ENCODE measurements around the gene RPS6KC1. TPM values are rescaled to one million over a fixed set of nuclear protein-coding genes. Genes with fewer than 3 reads are reported as not detected.

Gene RPS6KC1
- total RNA-seq, 1 donor from 2014 or later = 9.3 TPM

GRCh38 chr1:213250446-213250845, 199.4 kb downstream of the RPS6KC1 start:
- intact Hi-C loops (cut with micrococcal nuclease) = no loop called here

GRCh38 chr1:213251972-213252371, 200.9 kb downstream of the RPS6KC1 start:
- intact Hi-C loops (cut with micrococcal nuclease) = no loop called here
- H3K4me1 ChIP-seq = peaks cover 4% of the 10 kb centered on the region
- TF ChIP-seq, protein P1, sequence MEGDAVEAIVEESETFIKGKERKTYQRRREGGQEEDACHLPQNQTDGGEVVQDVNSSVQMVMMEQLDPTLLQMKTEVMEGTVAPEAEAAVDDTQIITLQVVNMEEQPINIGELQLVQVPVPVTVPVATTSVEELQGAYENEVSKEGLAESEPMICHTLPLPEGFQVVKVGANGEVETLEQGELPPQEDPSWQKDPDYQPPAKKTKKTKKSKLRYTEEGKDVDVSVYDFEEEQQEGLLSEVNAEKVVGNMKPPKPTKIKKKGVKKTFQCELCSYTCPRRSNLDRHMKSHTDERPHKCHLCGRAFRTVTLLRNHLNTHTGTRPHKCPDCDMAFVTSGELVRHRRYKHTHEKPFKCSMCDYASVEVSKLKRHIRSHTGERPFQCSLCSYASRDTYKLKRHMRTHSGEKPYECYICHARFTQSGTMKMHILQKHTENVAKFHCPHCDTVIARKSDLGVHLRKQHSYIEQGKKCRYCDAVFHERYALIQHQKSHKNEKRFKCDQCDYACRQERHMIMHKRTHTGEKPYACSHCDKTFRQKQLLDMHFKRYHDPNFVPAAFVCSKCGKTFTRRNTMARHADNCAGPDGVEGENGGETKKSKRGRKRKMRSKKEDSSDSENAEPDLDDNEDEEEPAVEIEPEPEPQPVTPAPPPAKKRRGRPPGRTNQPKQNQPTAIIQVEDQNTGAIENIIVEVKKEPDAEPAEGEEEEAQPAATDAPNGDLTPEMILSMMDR (IDR thresholded peaks at IDR 0.05; ENCODE audit: borderline replicate concordance) = no peak
- H3K27me3 ChIP-seq (ENCODE audit: low read depth) = no peaks in the 10 kb centered on the region
- H3K9me3 ChIP-seq (replicated peaks) = no peaks in the 10 kb centered on the region
- no peaks in the 10 kb centered on the region for H3K36me3 ChIP-seq
- no peak for DNase-seq
- H3K4me3 ChIP-seq = no peak overlapping the region
- no peak overlapping the region for H3K27ac ChIP-seq (replicated peaks)

More at GRCh38 chr1:213250446-213250845, 199.4 kb downstream of the RPS6KC1 start:
- Histone ChIP-seq H3K9me3 (replicated peaks) (no peaks in the 10 kb centered on the region), H3K4me1 (peaks cover 4% of the 10 kb centered on the region), H3K36me3 (no peaks in the 10 kb centered on the region), H3K27me3 (ENCODE audit: low read depth) (no peaks in the 10 kb centered on the region), H3K27ac (replicated peaks) (no peak overlapping the region), H3K4me3 (no peak overlapping the region)
- TF ChIP-seq, protein P1 (IDR thresholded peaks at IDR 0.05; ENCODE audit: borderline replicate concordance) = no peak
- no peak for DNase-seq

DNA sequence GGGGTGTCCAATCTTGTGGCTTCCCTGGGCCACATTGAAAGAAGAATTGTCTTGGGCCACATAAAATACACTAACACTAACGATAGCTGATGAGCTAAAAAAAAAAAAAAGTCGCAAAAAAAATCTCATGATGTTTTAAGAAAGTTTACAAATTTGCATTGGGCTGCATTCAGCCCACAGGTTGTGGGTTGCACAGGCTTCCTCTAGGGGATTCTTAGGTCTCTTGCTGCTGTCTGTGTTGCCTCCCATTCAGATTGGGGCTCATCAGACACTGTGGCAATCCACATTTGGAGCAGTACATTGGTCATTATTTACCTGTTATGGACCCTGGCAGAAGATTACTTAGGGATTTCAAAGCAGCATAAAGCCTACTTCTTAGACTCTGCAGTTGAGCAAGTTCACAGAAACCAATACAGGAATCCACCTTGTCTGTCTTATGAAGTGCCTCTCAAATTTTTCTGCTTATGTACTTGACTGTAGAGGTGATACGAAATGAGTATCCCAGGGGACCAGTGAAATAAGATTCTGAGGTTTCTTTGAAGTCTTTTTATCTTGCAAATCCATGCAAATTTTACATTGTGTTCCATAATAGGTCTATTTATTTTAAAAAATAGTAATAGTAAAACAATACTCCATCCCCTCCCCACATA, 205.5 kb downstream of the RPS6KC1 start:
- H3K36me3 ChIP-seq = no peaks in the 10 kb centered on the region
- DNase-seq = no peak
- intact Hi-C loops (cut with micrococcal nuclease) = no loop called here
- H3K27me3 ChIP-seq (ENCODE audit: low read depth) = no peaks in the 10 kb centered on the region
- no peak overlapping the region for H3K27ac ChIP-seq (replicated peaks)
- TF ChIP-seq, protein P1 (IDR thresholded peaks at IDR 0.05; ENCODE audit: borderline replicate concordance) = no peak
- no peak overlapping the region for H3K4me3 ChIP-seq
- no peaks in the 10 kb centered on the region for H3K9me3 ChIP-seq (replicated peaks)
- H3K4me1 ChIP-seq = peaks cover under 1% of the 10 kb centered on the region

GRCh38 chr1:213260311-213261075, 209.5 kb downstream of the RPS6KC1 start:
- no peak overlapping the region for H3K4me3 ChIP-seq
- intact Hi-C loops (cut with micrococcal nuclease) = no loop called here
- no peaks in the 10 kb centered on the region for H3K9me3 ChIP-seq (replicated peaks)
- DNase-seq = no peak
- H3K27me3 ChIP-seq (ENCODE audit: low read depth) = no peaks in the 10 kb centered on the region
- TF ChIP-seq, protein P1 (IDR thresholded peaks at IDR 0.05; ENCODE audit: borderline replicate concordance) = no peak
- H3K36me3 ChIP-seq = peaks cover 9% of the 10 kb centered on the region
- H3K4me1 ChIP-seq = no peaks in the 10 kb centered on the region
- H3K27ac ChIP-seq (replicated peaks) = no peak overlapping the region

GRCh38 chr1:213264531-213264930, 213.5 kb downstream of the RPS6KC1 start:
- no peak for DNase-seq
- H3K27ac ChIP-seq (replicated peaks) = no peak overlapping the region
- H3K36me3 ChIP-seq = peaks cover 12% of the 10 kb centered on the region
- no peak overlapping the region for H3K4me3 ChIP-seq
- no peaks in the 10 kb centered on the region for H3K4me1 ChIP-seq
- peaks cover 13% of the 10 kb centered on the region for H3K9me3 ChIP-seq (replicated peaks)
- H3K27me3 ChIP-seq (ENCODE audit: low read depth) = no peaks in the 10 kb centered on the region
- intact Hi-C loops (cut with micrococcal nuclease) = no loop called here
- TF ChIP-seq, protein P1 (IDR thresholded peaks at IDR 0.05; ENCODE audit: borderline replicate concordance) = no peak

Data from left ventricle myocardium inferior (tissue), 1 donor.